HG03135 (cell line): ENCODE measurements around the gene GNAQ.

Experiments
- ATAC-seq: cut with Tn5 transposase; IDR thresholded peaks from one replicate; pipeline ENCODE4 v1.9.1; 2021; ENCODE audit warnings: mild to moderate bottlenecking, moderate library complexity; ENCODE audit not compliant: unreplicated experiment

Gene GNAQ

GRCh38 chr9:77977210-77977611 lies 54.4 kb downstream of the GNAQ start:
- ATAC-seq: no peak

GRCh38 chr9:77975806-77976205 lies 55.8 kb downstream of the GNAQ start:
- ATAC-seq: no peak

GRCh38 chr9:77975036-77975435 lies 56.6 kb downstream of the GNAQ start:
- no peak for ATAC-seq

- no peak for ATAC-seq
Observed at GRCh38 chr9:77974434-77974833, 57.2 kb downstream of the GNAQ start.

- no peak for ATAC-seq
Observed at GRCh38 chr9:77969083-77969482, 62.5 kb downstream of the GNAQ start.

GRCh38 chr9:77968506-77968905 lies 63.1 kb downstream of the GNAQ start:
- ATAC-seq: no peak

GRCh38 chr9:77966718-77967117 lies 64.9 kb downstream of the GNAQ start:
- ATAC-seq: no peak

GRCh38 chr9:77965445-77966123 lies 66.0 kb downstream of the GNAQ start:
- no peak for ATAC-seq

GRCh38 chr9:77964258-77964657 lies 67.4 kb downstream of the GNAQ start:
- ATAC-seq: no peak

GRCh38 chr9:77961541-77961940 lies 70.1 kb downstream of the GNAQ start:
- ATAC-seq: no peak

GRCh38 chr9:77960356-77961153 lies 71.1 kb downstream of the GNAQ start:
- no peak for ATAC-seq

- no peak for ATAC-seq
Observed at GRCh38 chr9:77959803-77960202, 71.8 kb downstream of the GNAQ start.

- ATAC-seq: no peak
Observed at GRCh38 chr9:77957652-77958051, 74.0 kb downstream of the GNAQ start.

GRCh38 chr9:77956555-77956954 lies 75.1 kb downstream of the GNAQ start:
- ATAC-seq: no peak

GRCh38 chr9:77954666-77955015 lies 77.0 kb downstream of the GNAQ start:
- no peak for ATAC-seq

GRCh38 chr9:77954013-77954665 lies 77.5 kb downstream of the GNAQ start:
- ATAC-seq: no peak

- ATAC-seq: no peak
Observed at GRCh38 chr9:77953590-77953989, 78.0 kb downstream of the GNAQ start.

GRCh38 chr9:77952635-77953328 lies 78.8 kb downstream of the GNAQ start:
- ATAC-seq: no peak

- no peak for ATAC-seq
Observed at GRCh38 chr9:77951369-77951768, 80.2 kb downstream of the GNAQ start.

GRCh38 chr9:77949751-77950436 lies 81.7 kb downstream of the GNAQ start:
- ATAC-seq: no peak

- no peak for ATAC-seq
Observed at GRCh38 chr9:77947651-77948050, 84.0 kb downstream of the GNAQ start.
